Adrenal gland (tissue), 12 donors: Measurements from ENCODE around the gene LRIG2. TPM values are rescaled to one million over a fixed set of nuclear protein-coding genes. Genes with fewer than 3 reads are reported as not detected.

Experiments used
- DNase-seq, 7 donors: peaks; one replicate each; pipeline ENCODE4 v3.0.0-alpha.2; 2019 to 2020
- H3K27ac ChIP-seq, 5 donors: fragments of 200-600 bp; sonication (generic) in 4 of 5; 1 replicate in 3 of 5; 2 replicates in 2 of 5; pipeline versions ENCODE4 v1.5.1 to v1.8.0; 2016 to 2020; ENCODE audit warnings: mild to moderate bottlenecking in 1 of 5
- H3K27me3 ChIP-seq: fragments of 200-600 bp; 2 replicates; pipeline ENCODE4 v1.8.0; 2021
- H3K36me3 ChIP-seq, 2 donors: fragments of 200-600 bp; replicated peaks in 1 of 2; 1 replicate in 1 of 2; 2 replicates in 1 of 2; pipeline versions ENCODE4 v1.5.1 to v1.8.0; 2018 to 2022
- H3K4me1 ChIP-seq, 2 donors: fragments of 200-600 bp; replicated peaks in 1 of 2; 1 replicate in 1 of 2; 2 replicates in 1 of 2; pipeline versions ENCODE4 v1.5.1 to v1.8.0; 2018 to 2021
- H3K4me3 ChIP-seq, 4 donors: fragments of 200-600 bp; sonication (generic) in 3 of 4; one replicate each; pipeline ENCODE4 v1.5.1; 2016 to 2018
- H3K9me3 ChIP-seq, 3 donors: fragments of 200-600 bp; sonication (generic) in 1 of 3; replicated peaks in 1 of 3; 1 replicate in 2 of 3; 2 replicates in 1 of 3; pipeline versions ENCODE4 v1.5.1 to v1.8.0; 2016 to 2021
- CTCF ChIP-seq, 6 experiments: fragments of 450-650 bp in 4 of 6; fragments of 200-600 bp in 2 of 6; sonication (generic) in 1 of 6; IDR thresholded peaks; 1 replicate in 5 of 6; 2 replicates in 1 of 6; pipeline versions ENCODE4 v1.5.1 to v1.8.0; 2016 to 2021; ENCODE audit warnings: antibody characterized with exemption in 6 of 6, mild to moderate bottlenecking in 2 of 6, moderate library complexity in 1 of 6
- POLR2A ChIP-seq, 2 donors: fragments of 450-650 bp; IDR thresholded peaks; one replicate each; pipeline ENCODE4 v1.6.1; 2017; ENCODE audit warnings: antibody characterized with exemption in 2 of 2, mild to moderate bottlenecking in 2 of 2, moderate library complexity in 1 of 2
- WGBS, 4 donors: extraction: QIAGEN DNeasy Blood & Tissue Kit in 2 of 4; methylation state at CpG; one replicate each; pipeline versions ENCODE4 v1.1.5 to v1.1.7; 2013 to 2017; 5-methylcytosine and 5-hydroxymethylcytosine counted together
- intact Hi-C, 2 donors: fragments of 100-400 bp; cut with DNase I; formaldehyde crosslinking; loops; one replicate each; pipeline versions ENCODE4 v1.14.1 to v1.15.0; 2022 to 2023
- polyA plus RNA-seq, 3 donors: library from polyadenylated mRNA; stranded (reverse); fragments of 200-250 nt in 2 of 3; fragments of 350-450 nt in 1 of 3; fragmentation: Illumina TruSeq in 1 of 3; extraction: RNeasy Lipid Tissue Mini Kit (QIAGEN cat#74804) in 1 of 3; gene quantifications; one replicate each; pipeline ENCODE4 v1.2.3, GENCODE V29; 2013 to 2014
- total RNA-seq, 9 donors: library from RNA; depleted of rRNA in 4 of 9; stranded (reverse); fragments of >200 nt in 4 of 9; fragments of 120-200 nt in 1 of 9; fragmentation: NEBNext Ultra II Directional in 1 of 9; extraction: Animal tissue kit (Norgen Biotek cat#: 25700) in 1 of 9; gene quantifications; one replicate each; pipeline versions ENCODE4 v1.1.0 to v1.2.4, GENCODE V29; 2013 to 2023
- donor health status: healthy with polysubstance abuse.
- donor health status: Bipolar disorder and iron deficiency.
- donor health status: DM: yes; HTN: yes; CAD: no.
- donor health status: DM: no; HTN: no; CAD: no.
- donor health status: DM: no; HTN: no; CAD: no.
- donor health status: DM: yes; HTN: yes; CAD: no.

Gene LRIG2
- total and polyA plus RNA-seq, 12 donors = 3.5 to 117 (median 10.6) TPM

- H3K4me3 ChIP-seq = no peak overlapping the region
- H3K27ac ChIP-seq = no peak overlapping the region
- no peaks in the 10 kb centered on the region for H3K27me3 ChIP-seq
- no peaks in the 10 kb centered on the region for H3K4me1 ChIP-seq
- no peak for TF ChIP-seq POLR2A (IDR thresholded peaks at IDR 0.05)
- TF ChIP-seq CTCF (IDR thresholded peaks at IDR 0.05) = no peak
- H3K36me3 ChIP-seq = no peaks in the 10 kb centered on the region
- DNase-seq = no peak
- 85 to 93% (median 86%) methylated on average over 5 of the region's 5 CpGs for WGBS, 4 donors
- H3K9me3 ChIP-seq = no peaks in the 10 kb centered on the region
- intact Hi-C loops = no loop called here
Measured at GRCh38 chr1:113169591-113169990, 96.6 kb downstream of the LRIG2 start.

GRCh38 chr1:113170519-113170918 is 97.5 kb downstream of the LRIG2 start:
- no peaks in the 10 kb centered on the region for H3K36me3 ChIP-seq
- H3K27ac ChIP-seq = no peak overlapping the region
- 54 to 81% (median 71%) methylated on average over 3 to 4 of the region's 4 CpGs for WGBS, 4 donors
- no peak for DNase-seq
- intact Hi-C loops = no loop called here
- H3K4me1 ChIP-seq = no peaks in the 10 kb centered on the region
- TF ChIP-seq POLR2A (IDR thresholded peaks at IDR 0.05) = no peak
- TF ChIP-seq CTCF (IDR thresholded peaks at IDR 0.05) = no peak
- no peaks in the 10 kb centered on the region for H3K9me3 ChIP-seq
- no peak overlapping the region for H3K4me3 ChIP-seq
- H3K27me3 ChIP-seq = no peaks in the 10 kb centered on the region

GRCh38 chr1:113178106-113178505 is 105.1 kb downstream of the LRIG2 start:
- whole genome bisulfite sequencing, 4 donors = 80 to 93% (median 91%) methylated on average over 1 to 3 of the region's 3 CpGs

GRCh38 chr1:113178522-113178921 is 105.5 kb downstream of the LRIG2 start:
- WGBS, 4 donors = 74 to 92% (median 82%) methylated on average over 2 to 3 of the region's 3 CpGs
- Histone ChIP-seq H3K4me3 (no peak overlapping the region), H3K4me1 (no peaks in the 10 kb centered on the region), H3K9me3 (no peaks in the 10 kb centered on the region), H3K27me3 (no peaks in the 10 kb centered on the region), H3K27ac (no peak overlapping the region), H3K36me3 (no peaks in the 10 kb centered on the region)
- TF ChIP-seq POLR2A (IDR thresholded peaks at IDR 0.05) = no peak
- TF ChIP-seq CTCF (IDR thresholded peaks at IDR 0.05) = no peak
- intact Hi-C loops = no loop called here
- no peak for DNase-seq

More at GRCh38 chr1:113178106-113178505, 105.1 kb downstream of the LRIG2 start:
- no peaks in the 10 kb centered on the region for H3K9me3 ChIP-seq
- no peaks in the 10 kb centered on the region for H3K4me1 ChIP-seq
- intact Hi-C loops = no loop called here
- no peak for DNase-seq
- no peaks in the 10 kb centered on the region for H3K27me3 ChIP-seq
- no peak overlapping the region for H3K27ac ChIP-seq
- H3K36me3 ChIP-seq = no peaks in the 10 kb centered on the region
- no peak overlapping the region for H3K4me3 ChIP-seq
- TF ChIP-seq POLR2A (IDR thresholded peaks at IDR 0.05) (no peak), CTCF (IDR thresholded peaks at IDR 0.05) (no peak)

Other genes starting within 250 kb of the LRIG2 start
- 10 to 100 TPM; 20.9 to 67.9 (median 28.9) TPM for gene SLC16A1, start 117.0 kb upstream of the LRIG2 start, total RNA-seq
- gene SLC16A1, start 117.0 kb upstream of the LRIG2 start, polyA plus RNA-seq = 10 to 100 TPM in 1 of 3 donors, 1 to 10 TPM in 2; 6.0 to 36.3 (median 6.9) TPM